Neural cell (in vitro differentiated cells): ENCODE measurements around the gene CNNM1. TPM values are rescaled to one million over a fixed set of nuclear protein-coding genes. Genes with fewer than 3 reads are reported as not detected.

Experiments
- H2AFZ ChIP-seq: fragments of 200-600, 300-800 bp; sonication (generic), shearing (Covaris generic); 2 replicates; pipeline ENCODE4 v1.6.0; 2014; ENCODE audit warnings: low read depth, mild to moderate bottlenecking, antibody characterized with exemption, low read length, moderate library complexity
- H3F3A ChIP-seq: fragments of 200-600 bp; shearing (Covaris generic); 2 replicates; pipeline ENCODE4 v1.6.1; 2016; ENCODE audit warnings: mild to moderate bottlenecking, moderate library complexity, mixed read lengths, antibody characterized with exemption, low read length; ENCODE audit not compliant: insufficient read depth, poor library complexity, severe bottlenecking
- H3K27ac ChIP-seq: fragments of 200-600, 300-800 bp; sonication (generic), shearing (Covaris generic); 2 replicates; pipeline ENCODE4 v1.5.1; 2014; ENCODE audit warnings: mild to moderate bottlenecking, low read length, moderate library complexity
- H3K27me3 ChIP-seq: fragments of 300-800, 200-600 bp; sonication (generic), shearing (Covaris generic); 2 replicates; pipeline ENCODE4 v1.6.0; 2014; ENCODE audit warnings: mild to moderate bottlenecking, low read depth, low read length, moderate library complexity; ENCODE audit not compliant: insufficient read depth
- H3K36me3 ChIP-seq: fragments of 300-800, 200-600 bp; sonication (generic), shearing (Covaris generic); 2 replicates; pipeline ENCODE4 v1.5.1; 2014; ENCODE audit warnings: mild to moderate bottlenecking, antibody characterized with exemption, low read length, moderate library complexity; ENCODE audit not compliant: insufficient read depth
- H3K4me2 ChIP-seq: fragments of 300-800, 200-600 bp; sonication (generic), shearing (Covaris generic); 2 replicates; pipeline ENCODE4 v1.6.0; 2014; ENCODE audit warnings: mild to moderate bottlenecking, low read length
- H3K4me3 ChIP-seq: fragments of 300-800, 200-600 bp; sonication (generic), shearing (Covaris generic); 2 replicates; pipeline ENCODE4 v1.5.1; 2014; ENCODE audit warnings: mild to moderate bottlenecking, low read length, moderate library complexity
- H3K79me2 ChIP-seq: fragments of 200-600 bp; shearing (Covaris generic); replicated peaks from 2 replicates; pipeline ENCODE4 v1.6.0; 2014; ENCODE audit warnings: mild to moderate bottlenecking, low read length, moderate library complexity; ENCODE audit not compliant: insufficient read depth
- H3K9ac ChIP-seq: fragments of 300-800, 200-600 bp; sonication (generic), shearing (Covaris generic); 2 replicates; pipeline ENCODE4 v1.6.1; 2016; ENCODE audit warnings: mild to moderate bottlenecking, low read length, mixed read lengths
- H3K9me2 ChIP-seq: fragments of 200-600 bp; shearing (Covaris generic); 2 replicates; pipeline ENCODE4 v1.6.1; 2016; ENCODE audit warnings: mild to moderate bottlenecking, low read length, mixed read lengths; ENCODE audit not compliant: insufficient read depth
- H3K9me3 ChIP-seq: fragments of 200-600, 300-800 bp; sonication (generic), shearing (Covaris generic); 2 replicates; pipeline ENCODE4 v1.6.1; 2016; ENCODE audit warnings: mild to moderate bottlenecking, mixed run types, low read length, moderate library complexity, mixed read lengths
- H4K20me1 ChIP-seq: fragments of 200-600 bp; shearing (Covaris generic); 2 replicates; pipeline ENCODE4 v1.6.1; 2016; ENCODE audit warnings: mild to moderate bottlenecking, mixed run types; ENCODE audit not compliant: insufficient read depth
- CTCF ChIP-seq: fragments of 450-650 bp; IDR thresholded peaks from 2 replicates; pipeline ENCODE4 v1.5.1; 2014; ENCODE audit warnings: antibody characterized with exemption, mild to moderate bottlenecking, moderate library complexity; ENCODE audit not compliant: poor library complexity, severe bottlenecking
- EP300 ChIP-seq: fragments of 450-650 bp; conservative IDR thresholded peaks from 2 replicates; pipeline ENCODE4 v1.6.1; 2014; ENCODE audit warnings: antibody characterized with exemption, mild to moderate bottlenecking, moderate library complexity; ENCODE audit not compliant: poor library complexity, severe bottlenecking
- EZH2 ChIP-seq: fragments of 200-600, 300-800 bp; shearing (Covaris generic), sonication (generic); IDR thresholded peaks from 2 replicates; pipeline ENCODE4 v1.6.1; 2014; ENCODE audit warnings: antibody characterized with exemption, low read length, borderline replicate concordance, mild to moderate bottlenecking; ENCODE audit not compliant: insufficient read depth, poor library complexity, severe bottlenecking
- MXI1 ChIP-seq: fragments of 450-650 bp; conservative IDR thresholded peaks from 2 replicates; pipeline ENCODE4 v1.6.1; 2014; ENCODE audit warnings: antibody characterized with exemption, mild to moderate bottlenecking; ENCODE audit not compliant: poor library complexity, severe bottlenecking
- POLR2AphosphoS5 ChIP-seq: IDR thresholded peaks from 2 replicates; pipeline ENCODE4 v1.6.1; 2012
- RAD21 ChIP-seq: fragments of 450-650 bp; conservative IDR thresholded peaks from 2 replicates; pipeline ENCODE4 v1.6.1; 2014; ENCODE audit warnings: antibody characterized with exemption, mild to moderate bottlenecking, moderate library complexity
- REST ChIP-seq: IDR thresholded peaks from 2 replicates; pipeline ENCODE4 v1.6.1; 2012; ENCODE audit warnings: borderline replicate concordance
- SMC3 ChIP-seq: fragments of 450-650 bp; conservative IDR thresholded peaks from 2 replicates; pipeline ENCODE4 v1.6.1; 2014; ENCODE audit warnings: antibody characterized with exemption, mild to moderate bottlenecking, moderate library complexity; ENCODE audit not compliant: poor library complexity
- TAF1 ChIP-seq: IDR thresholded peaks from 2 replicates; pipeline ENCODE4 v1.6.1; 2012; ENCODE audit warnings: low read depth
- polyA plus RNA-seq: library from polyadenylated mRNA; depleted of rRNA; stranded (reverse); fragments of >200 nt; gene quantifications from 2 replicates; pipeline ENCODE4 v1.2.3, GENCODE V29; 2014

Gene CNNM1
- polyA plus RNA-seq, 1 donor from 2014 or later: 1.5 TPM

- Histone ChIP-seq H3K9me3 (no peaks in the 10 kb centered on the region), H3K4me3 (peak overlapping the region; percentile 96), H3K36me3 (no peaks in the 10 kb centered on the region), H4K20me1 (no peaks in the 10 kb centered on the region), H3K27ac (no peak overlapping the region), H3F3A (peaks cover 5% of the 10 kb centered on the region), H3K9ac (peak overlapping the region; percentile 72), H3K4me2 (peak overlapping the region; percentile 25), H3K79me2 (no peaks in the 10 kb centered on the region), H2AFZ (no peak overlapping the region), H3K9me2 (no peaks in the 10 kb centered on the region), H3K27me3 (peaks cover 34% of the 10 kb centered on the region)
- TF ChIP-seq RAD21: no peak
- no peak for TF ChIP-seq EP300
- no peak for TF ChIP-seq EZH2
- no peak for TF ChIP-seq TAF1
- no peak for TF ChIP-seq MXI1
These were observed 1.3 kb downstream of the CNNM1 start for GRCh38 chr10:99330347-99330924.

GRCh38 chr10:99331207-99331803 is 2.1 kb downstream of the CNNM1 start:
- peaks cover 34% of the 10 kb centered on the region for H3K27me3 ChIP-seq
- no peaks in the 10 kb centered on the region for H4K20me1 ChIP-seq
- peak overlapping the region; percentile 96 for H3K4me3 ChIP-seq
- H3F3A ChIP-seq: peaks cover 5% of the 10 kb centered on the region
- H3K27ac ChIP-seq: no peak overlapping the region
- H3K9me2 ChIP-seq: no peaks in the 10 kb centered on the region
- H3K4me2 ChIP-seq: no peak overlapping the region
- no peaks in the 10 kb centered on the region for H3K9me3 ChIP-seq
- no peaks in the 10 kb centered on the region for H3K36me3 ChIP-seq
- H3K79me2 ChIP-seq: no peaks in the 10 kb centered on the region
- no peak for TF ChIP-seq TAF1
- TF ChIP-seq EP300: no peak
- no peak for TF ChIP-seq CTCF
- TF ChIP-seq EZH2: no peak
- TF ChIP-seq SMC3: no peak
- TF ChIP-seq POLR2AphosphoS5: no peak
- TF ChIP-seq MXI1: no peak
- no peak for TF ChIP-seq RAD21
- no peak for TF ChIP-seq REST
- H2AFZ ChIP-seq: no peak overlapping the region
- H3K9ac ChIP-seq: no peak overlapping the region
